ENCODE measurements around the gene HSPG2.

Gene HSPG2

GRCh38 chr1:21875621-21876063, 61.5 kb downstream of the HSPG2 start:
- Histone ChIP-seq H3K79me2 (ENCODE audit: insufficient read depth, low read length) (no peaks in the 10 kb centered on the region), H2AFZ (ENCODE audit: low read depth, low read length, severe bottlenecking) (no peak overlapping the region), H3F3A (ENCODE audit: insufficient read depth) (no peaks in the 10 kb centered on the region), H3K27me3 (ENCODE audit: low read length) (no peaks in the 10 kb centered on the region), H3K9me3 (ENCODE audit: insufficient read depth, low read length) (no peaks in the 10 kb centered on the region), H3K27ac (ENCODE audit: low read depth, low read length) (no peak overlapping the region), H4K20me1 (ENCODE audit: low read depth, low read length) (no peaks in the 10 kb centered on the region), H3K4me2 (ENCODE audit: low read depth, low read length, poor library complexity, severe bottlenecking) (no peak overlapping the region), H3K9ac (ENCODE audit: low read length) (no peak overlapping the region), H3K36me3 (ENCODE audit: low read length) (no peaks in the 10 kb centered on the region), H3K4me3 (ENCODE audit: insufficient read depth, low read length, poor library complexity, severe bottlenecking) (no peak overlapping the region), H3K9me2 (replicated peaks; ENCODE audit: insufficient read depth, low read length) (no peaks in the 10 kb centered on the region)
- TF ChIP-seq EZH2phosphoT487 (conservative IDR thresholded peaks at IDR 0.05; ENCODE audit: low read length) (no peak), CTCF (IDR thresholded peaks at IDR 0.05; ENCODE audit: insufficient read depth, low read length, poor library complexity, severe bottlenecking) (no peak)

- H3K4me3 ChIP-seq (ENCODE audit: insufficient read depth, low read length, poor library complexity, severe bottlenecking): no peak overlapping the region
- no peaks in the 10 kb centered on the region for H3K27me3 ChIP-seq (ENCODE audit: low read length)
- H2AFZ ChIP-seq (ENCODE audit: low read depth, low read length, severe bottlenecking): no peak overlapping the region
- H3K79me2 ChIP-seq (ENCODE audit: insufficient read depth, low read length): no peaks in the 10 kb centered on the region
- H3K9ac ChIP-seq (ENCODE audit: low read length): no peak overlapping the region
- TF ChIP-seq EZH2phosphoT487 (conservative IDR thresholded peaks at IDR 0.05; ENCODE audit: low read length): no peak
- no peak for TF ChIP-seq CTCF (IDR thresholded peaks at IDR 0.05; ENCODE audit: insufficient read depth, low read length, poor library complexity, severe bottlenecking)
- H3K4me2 ChIP-seq (ENCODE audit: low read depth, low read length, poor library complexity, severe bottlenecking): no peak overlapping the region
- H3K27ac ChIP-seq (ENCODE audit: low read depth, low read length): no peak overlapping the region
- H3K9me2 ChIP-seq (replicated peaks; ENCODE audit: insufficient read depth, low read length): no peaks in the 10 kb centered on the region
- no peaks in the 10 kb centered on the region for H3K9me3 ChIP-seq (ENCODE audit: insufficient read depth, low read length)
- H3K36me3 ChIP-seq (ENCODE audit: low read length): no peaks in the 10 kb centered on the region
- no peaks in the 10 kb centered on the region for H4K20me1 ChIP-seq (ENCODE audit: low read depth, low read length)
- H3F3A ChIP-seq (ENCODE audit: insufficient read depth): no peaks in the 10 kb centered on the region
Observed at GRCh38 chr1:21874778-21875547, 62.1 kb downstream of the HSPG2 start.

- H3K9ac ChIP-seq (ENCODE audit: low read length): no peak overlapping the region
- H3K36me3 ChIP-seq (ENCODE audit: low read length): no peaks in the 10 kb centered on the region
- H3K79me2 ChIP-seq (ENCODE audit: insufficient read depth, low read length): no peaks in the 10 kb centered on the region
- H3K4me2 ChIP-seq (ENCODE audit: low read depth, low read length, poor library complexity, severe bottlenecking): no peak overlapping the region
- H3K9me2 ChIP-seq (replicated peaks; ENCODE audit: insufficient read depth, low read length): no peaks in the 10 kb centered on the region
- no peaks in the 10 kb centered on the region for H3F3A ChIP-seq (ENCODE audit: insufficient read depth)
- no peak overlapping the region for H3K27ac ChIP-seq (ENCODE audit: low read depth, low read length)
- TF ChIP-seq EZH2phosphoT487 (conservative IDR thresholded peaks at IDR 0.05; ENCODE audit: low read length): no peak
- TF ChIP-seq CTCF (IDR thresholded peaks at IDR 0.05; ENCODE audit: insufficient read depth, low read length, poor library complexity, severe bottlenecking): no peak
- H4K20me1 ChIP-seq (ENCODE audit: low read depth, low read length): no peaks in the 10 kb centered on the region
- no peak overlapping the region for H3K4me3 ChIP-seq (ENCODE audit: insufficient read depth, low read length, poor library complexity, severe bottlenecking)
- H3K27me3 ChIP-seq (ENCODE audit: low read length): no peaks in the 10 kb centered on the region
- H2AFZ ChIP-seq (ENCODE audit: low read depth, low read length, severe bottlenecking): no peak overlapping the region
- no peaks in the 10 kb centered on the region for H3K9me3 ChIP-seq (ENCODE audit: insufficient read depth, low read length)
Observed at GRCh38 chr1:21874328-21874727, 62.8 kb downstream of the HSPG2 start.

All from SU-DHL-6 (cell line).